Measurements from ENCODE around the gene TLE2.
"Not testable (repeated sequence)": the region's sequence is repeated elsewhere in the genome, so short reads cannot be mapped to it uniquely, and the experiment has no call there.

TLE2 gene

DNA sequence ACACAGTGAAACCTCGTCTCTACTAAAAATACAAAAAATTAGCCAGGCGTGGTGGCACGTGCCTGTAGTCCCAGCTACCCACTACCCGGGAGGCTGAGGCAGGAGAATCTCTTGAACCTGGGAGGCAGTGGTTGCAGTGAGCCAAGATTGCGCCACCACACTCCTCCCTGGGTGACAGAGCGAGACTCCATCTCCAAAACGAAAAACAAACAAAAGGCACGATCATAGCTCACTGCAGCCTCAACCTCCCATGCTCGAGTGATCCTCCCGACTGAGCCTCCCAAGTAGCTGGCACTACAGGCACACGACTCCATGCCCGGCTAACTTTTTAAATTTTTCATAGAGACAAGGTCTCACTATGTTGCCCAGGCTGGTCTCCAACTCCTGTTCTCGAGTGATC lies 17.0 kb downstream of the TLE2 start:
- not testable (repeated sequence) for DNase-seq

GRCh38 chr19:3010871-3011270 lies 18.2 kb downstream of the TLE2 start:
- no peak for DNase-seq

DNA sequence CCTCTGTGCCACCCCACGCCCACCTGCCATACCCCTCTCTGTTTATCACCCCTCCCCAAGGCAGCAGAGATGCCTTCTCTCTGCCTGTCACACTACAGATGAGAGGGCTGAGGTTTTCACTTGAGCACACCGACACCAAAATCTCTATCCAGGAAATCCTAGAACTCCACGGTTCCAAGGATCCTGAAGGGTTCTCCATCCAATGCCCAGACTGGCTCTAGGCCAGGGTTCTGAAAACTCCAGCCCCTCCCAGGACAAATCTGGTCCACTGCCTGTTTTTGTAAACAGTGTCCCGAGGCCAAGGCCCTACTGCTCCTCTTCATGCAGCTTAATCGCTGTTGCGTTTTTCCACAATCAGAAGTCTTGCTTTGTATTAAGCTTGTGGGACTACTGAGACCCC lies 20.1 kb downstream of the TLE2 start:
- DNase-seq = no peak

GRCh38 chr19:3007975-3008374 lies 21.1 kb downstream of the TLE2 start:
- DNase-seq = no peak

GRCh38 chr19:3006075-3006767 lies 22.9 kb downstream of the TLE2 start:
- peak; percentile 66 for DNase-seq

- no peak for DNase-seq
These were observed 23.7 kb downstream of the TLE2 start for GRCh38 chr19:3005345-3005744.

DNA sequence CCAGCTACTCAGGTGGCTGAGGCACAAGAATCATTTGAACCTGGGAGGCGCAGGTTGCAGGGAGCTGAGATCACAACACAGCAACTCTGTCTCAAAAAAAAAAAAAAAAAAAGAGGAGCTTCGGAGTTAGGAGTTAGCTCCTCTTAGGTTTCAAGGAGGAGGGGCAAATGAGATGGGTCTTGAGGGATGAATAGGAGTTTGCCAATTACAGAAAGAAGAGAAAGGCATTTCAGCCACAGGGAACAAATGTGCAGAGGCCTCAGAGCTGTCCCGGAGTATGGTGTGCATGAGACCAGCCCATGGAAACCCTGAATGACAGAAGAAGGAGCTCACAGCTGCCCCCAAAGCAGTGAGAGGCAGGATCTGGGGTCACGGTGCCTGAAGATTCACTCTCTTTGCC lies 24.6 kb downstream of the TLE2 start:
- no peak for DNase-seq

DNA sequence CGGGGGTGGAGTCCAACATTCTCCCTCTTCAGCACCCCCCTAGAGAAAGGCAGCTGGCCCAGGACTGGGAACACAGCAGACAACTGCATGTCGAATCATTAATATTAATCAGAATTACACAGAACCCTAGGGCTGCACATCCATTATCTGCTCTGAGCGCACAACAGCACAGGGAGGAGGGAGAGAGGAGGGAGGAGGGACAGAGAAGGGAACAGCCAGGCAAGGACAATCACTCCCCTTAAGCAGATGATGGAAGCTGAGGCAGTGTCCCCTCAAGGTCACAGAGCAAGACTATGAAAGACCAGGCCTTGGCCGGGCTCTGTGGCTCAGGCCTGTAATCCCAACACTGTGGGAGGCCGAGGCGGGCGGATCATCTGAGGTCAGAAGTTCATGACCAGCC lies 26.0 kb downstream of the TLE2 start:
- DNase-seq = no peak

DNA sequence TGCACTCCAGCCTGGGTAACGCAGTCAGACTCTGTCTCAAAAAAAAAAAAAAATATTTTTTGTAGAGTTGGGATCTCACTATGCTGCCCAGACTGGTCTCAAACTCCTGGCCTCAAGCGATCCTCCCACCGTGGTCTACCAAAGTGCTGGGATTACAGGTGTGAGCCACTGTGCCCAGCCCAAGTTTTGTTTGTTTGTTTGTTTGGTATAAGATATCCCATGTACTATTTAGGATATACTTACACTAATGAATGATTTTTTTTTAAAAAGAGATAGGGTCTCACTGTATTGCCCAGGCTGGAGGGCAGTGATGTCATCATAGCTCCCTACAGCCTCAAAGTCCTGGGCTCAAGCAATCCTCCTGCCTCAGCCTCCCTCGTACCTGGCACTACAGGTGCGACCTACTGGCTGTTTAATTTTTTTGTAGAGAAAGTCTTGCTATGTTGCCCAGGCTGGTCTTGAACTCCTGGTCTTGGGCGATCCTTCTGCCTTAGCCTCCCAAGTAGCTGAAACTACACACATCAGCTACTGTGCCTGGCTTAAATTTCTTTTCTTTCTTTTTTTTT lies 27.8 kb downstream of the TLE2 start:
- no peak for DNase-seq

DNA sequence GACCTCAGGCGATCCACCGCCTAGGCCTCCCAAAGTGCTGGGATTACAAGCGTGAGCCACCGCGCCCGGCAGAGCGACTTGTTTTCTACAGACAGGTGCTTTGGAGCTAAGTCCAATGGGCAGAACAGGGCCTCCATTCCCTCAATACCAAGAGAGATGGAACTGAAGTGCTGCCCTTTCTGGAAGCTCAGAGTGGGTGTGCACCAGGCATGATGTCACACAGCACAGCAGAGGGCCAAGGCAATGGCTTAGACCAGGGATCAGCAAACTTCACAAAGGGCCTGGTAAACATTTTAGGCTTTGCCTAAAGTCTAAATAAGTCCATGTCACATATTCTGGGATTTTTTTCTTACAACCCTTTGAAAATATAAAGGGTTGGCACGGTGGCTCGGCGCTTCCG lies 30.4 kb downstream of the TLE2 start:
- DNase-seq = no peak

GRCh38 chr19:2997720-2998119 lies 31.4 kb downstream of the TLE2 start:
- no peak for DNase-seq

- no peak for DNase-seq
These were observed 34.4 kb downstream of the TLE2 start for GRCh38 chr19:2994588-2995131.

DNA sequence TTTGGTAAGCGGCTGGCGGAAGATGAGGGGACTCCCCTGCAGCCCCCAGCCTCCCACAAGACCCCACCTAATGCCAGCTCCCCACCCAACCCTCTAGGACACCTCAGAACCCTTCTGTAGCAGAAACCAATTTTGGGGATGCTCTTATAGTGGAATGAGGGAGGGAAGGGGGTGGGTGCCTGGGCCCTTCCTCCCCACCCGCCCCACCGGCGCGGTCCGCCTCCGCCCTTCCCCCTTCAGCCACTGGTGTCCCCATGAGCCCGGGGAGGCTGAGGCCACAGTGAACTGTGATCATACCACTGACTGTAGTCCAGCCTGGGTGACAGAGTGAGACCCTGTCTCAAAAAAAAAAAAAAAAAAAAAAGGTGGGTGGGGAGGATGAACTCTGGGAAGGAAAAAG lies 35.5 kb downstream of the TLE2 start:
- DNase-seq = no peak

DNA sequence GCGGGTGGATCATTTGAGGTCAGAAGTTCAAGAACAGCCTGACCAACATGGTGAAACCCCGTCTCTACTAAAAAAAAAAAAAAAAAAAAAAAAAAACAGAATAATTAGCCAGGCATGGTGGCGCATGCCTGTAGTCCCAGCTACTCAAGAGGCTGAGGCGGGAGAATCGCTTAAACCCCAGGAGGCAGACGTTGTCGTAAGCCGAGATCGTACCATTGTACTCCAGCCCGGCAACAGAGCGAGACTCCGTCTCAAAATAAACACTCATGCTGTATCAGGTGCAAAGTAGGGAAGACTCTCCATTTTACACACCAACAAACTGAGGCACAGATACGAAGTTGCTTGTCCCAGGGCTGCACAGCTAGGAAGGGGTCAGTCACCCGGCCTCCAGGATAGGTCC lies 36.1 kb downstream of the TLE2 start:
- DNase-seq = no peak

- not testable (repeated sequence) for DNase-seq
These were observed 36.7 kb downstream of the TLE2 start for GRCh38 chr19:2992333-2992732.

GRCh38 chr19:2989236-2989946 lies 39.7 kb downstream of the TLE2 start:
- no peak for DNase-seq

DNA sequence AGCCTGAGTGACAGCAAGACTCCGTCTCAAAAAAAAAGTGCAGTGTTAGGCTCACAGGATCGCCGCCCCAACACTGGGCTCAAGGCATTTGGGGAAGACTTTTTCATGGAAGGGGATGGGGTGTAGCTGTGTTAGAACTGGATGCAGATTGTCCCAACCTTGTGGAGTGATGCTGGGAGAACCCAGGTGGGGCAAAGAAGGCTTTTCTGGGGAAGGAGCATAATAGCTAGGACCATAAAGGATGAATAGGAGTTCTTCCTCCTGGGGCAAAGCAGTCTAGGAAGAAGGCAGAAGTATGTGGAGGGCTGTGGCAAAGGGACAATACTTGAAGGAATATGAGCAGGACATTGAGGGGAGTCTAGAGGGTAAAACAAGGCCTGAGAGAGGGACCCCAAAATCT lies 40.5 kb downstream of the TLE2 start:
- DNase-seq = no peak

DNA sequence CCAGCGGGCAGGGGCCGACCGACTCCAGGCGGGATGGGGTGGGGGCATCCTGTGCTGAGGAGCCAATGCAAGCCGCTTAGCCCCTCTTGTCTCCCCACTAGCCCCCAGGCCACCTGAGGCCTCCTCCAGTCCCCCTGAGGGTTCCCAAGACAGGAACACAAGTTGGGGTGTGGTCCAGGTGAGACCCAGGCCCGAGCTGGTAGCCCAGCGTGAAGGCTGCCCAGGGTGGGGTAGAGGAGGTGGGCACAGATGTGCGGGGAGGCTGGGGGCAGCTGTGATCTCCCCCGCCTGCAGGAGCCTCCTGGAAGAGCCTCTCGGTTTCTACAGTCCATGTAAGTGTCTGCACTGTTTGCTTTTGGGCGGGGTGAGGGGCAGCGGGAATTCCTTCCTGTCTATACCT lies 41.3 kb downstream of the TLE2 start:
- no peak for DNase-seq

DNA sequence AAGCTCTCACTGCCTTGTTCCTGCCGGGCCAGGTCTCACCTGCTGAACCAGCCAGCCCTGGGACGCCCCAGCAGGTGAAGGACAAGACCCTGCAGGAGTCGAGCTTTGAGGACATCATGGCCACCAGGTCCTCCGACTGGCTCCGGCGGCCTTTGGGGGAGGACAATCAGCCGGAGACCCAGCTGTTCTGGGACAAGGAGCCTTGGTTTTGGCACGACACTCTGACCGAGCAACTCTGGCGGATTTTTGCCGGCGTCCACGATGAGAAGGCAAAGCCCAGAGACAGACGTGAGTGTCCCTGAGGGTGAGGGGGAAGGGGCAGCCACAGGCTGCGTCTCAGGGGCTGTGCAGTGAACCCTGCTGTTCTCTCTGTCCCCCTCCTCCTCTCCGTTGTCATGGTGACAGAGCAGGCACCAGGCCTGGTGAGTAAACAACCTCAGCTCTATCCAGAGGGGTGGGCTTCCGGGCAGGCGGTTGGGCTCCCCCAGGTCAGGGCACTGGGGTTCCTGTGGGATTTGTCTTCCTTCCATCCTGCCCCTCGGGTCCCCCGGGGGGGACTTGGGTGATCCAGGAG lies 42.0 kb downstream of the TLE2 start:
- DNase-seq = no peak

DNA sequence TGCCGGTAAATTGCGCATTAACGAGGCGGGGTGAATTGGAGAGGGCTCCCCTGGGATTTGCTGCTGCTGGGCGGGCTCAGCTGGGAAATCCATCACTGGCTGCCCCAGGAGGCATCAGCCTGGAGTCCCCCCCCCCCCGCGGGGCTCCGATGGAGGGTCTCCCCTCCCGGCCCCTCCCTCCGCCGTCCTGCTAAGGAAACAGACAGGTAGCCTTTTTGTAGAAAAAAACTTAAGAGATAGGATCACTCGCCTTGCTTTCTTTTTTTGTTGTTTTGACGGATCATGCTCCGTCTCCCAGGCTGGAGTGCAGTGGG lies 44.9 kb downstream of the TLE2 start:
- DNase-seq = no peak

DNA sequence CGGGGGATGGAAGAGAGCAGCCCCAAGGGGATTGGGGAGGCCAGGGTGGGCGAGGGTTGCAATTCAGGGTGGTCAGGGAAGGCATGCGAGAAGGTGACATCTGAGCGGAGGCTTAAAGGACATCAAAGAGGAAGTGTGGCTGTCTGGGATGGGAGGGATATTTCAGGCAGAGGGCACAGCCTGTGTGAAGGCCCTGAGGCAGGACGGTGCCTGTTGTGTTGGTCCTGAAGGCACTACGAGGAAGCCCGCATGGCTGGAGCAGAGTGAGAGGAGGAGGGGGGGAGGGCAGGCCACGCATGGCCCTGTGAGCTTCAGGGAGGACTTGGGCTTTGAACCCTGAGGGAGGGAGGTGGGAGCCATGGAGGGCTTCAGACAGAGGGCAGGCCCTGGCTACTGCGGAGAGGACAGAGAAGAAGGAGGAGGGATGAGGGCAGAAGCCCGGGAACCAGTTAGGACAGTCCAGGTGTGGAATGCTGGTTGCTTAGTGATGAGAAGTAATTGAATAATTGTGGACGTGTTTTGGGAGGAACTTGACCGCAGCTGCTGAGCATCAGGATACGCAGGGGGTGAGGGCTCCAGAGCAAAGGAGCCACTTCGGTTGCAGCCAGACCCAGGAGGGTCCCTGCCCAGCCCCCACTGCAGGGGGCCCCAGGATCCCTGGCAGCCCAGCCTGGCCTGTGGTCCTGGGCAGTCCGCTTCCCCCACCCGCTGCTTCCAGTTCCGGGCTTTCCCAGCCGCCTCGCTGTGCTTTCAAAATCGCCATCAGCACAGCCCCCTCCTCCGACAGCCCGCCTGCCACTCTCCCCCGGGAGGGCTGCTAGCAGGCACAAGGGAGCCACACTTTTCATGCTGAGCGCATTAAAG lies 45.5 kb downstream of the TLE2 start:
- no peak for DNase-seq

- no peak for DNase-seq
These were observed 46.1 kb downstream of the TLE2 start for GRCh38 chr19:2982983-2983350.

- DNase-seq = no peak
These were observed 46.5 kb downstream of the TLE2 start for GRCh38 chr19:2982561-2982960.

Measured in activated CD4-positive, alpha-beta T cell treated with anti-CD3 and anti-CD28 coated beads for 48 hours (primary cell).